Osteocyte (in vitro differentiated cells): ENCODE measurements around the gene PLXNA2. TPM values are rescaled to one million over a fixed set of nuclear protein-coding genes. Genes with fewer than 3 reads are reported as not detected.

Experiments
- DNase-seq: peaks from one replicate; pipeline ENCODE4 v3.0.0; 2021; ENCODE audit warnings: mixed read lengths; ENCODE audit not compliant: unreplicated experiment; ENCODE audit errors: extremely low spot score
- H3K27ac Mint-ChIP-seq: one replicate; pipeline ENCODE4 v1.8.0; 2021; ENCODE audit warnings: mild to moderate bottlenecking, mixed read lengths; ENCODE audit not compliant: unreplicated experiment
- H3K27me3 Mint-ChIP-seq: one replicate; pipeline ENCODE4 v1.8.0; 2021; ENCODE audit warnings: mixed read lengths; ENCODE audit not compliant: unreplicated experiment
- H3K36me3 Mint-ChIP-seq: one replicate; pipeline ENCODE4 v1.8.0; 2021; ENCODE audit warnings: mixed read lengths; ENCODE audit not compliant: unreplicated experiment
- H3K4me1 Mint-ChIP-seq: one replicate; pipeline ENCODE4 v1.8.0; 2021; ENCODE audit warnings: mixed read lengths; ENCODE audit not compliant: unreplicated experiment
- H3K4me3 Mint-ChIP-seq: one replicate; pipeline ENCODE4 v1.8.0; 2021; ENCODE audit warnings: mild to moderate bottlenecking, moderate library complexity, mixed read lengths; ENCODE audit not compliant: unreplicated experiment
- H3K9me3 Mint-ChIP-seq: one replicate; pipeline ENCODE4 v1.8.0; 2021; ENCODE audit warnings: mixed read lengths; ENCODE audit not compliant: unreplicated experiment
- total RNA-seq: library from RNA; stranded (reverse); gene quantifications from 2 replicates; pipeline ENCODE4 v1.2.1, GENCODE V29; 2021
- TF ChIP-seq, protein P1 (sequence below): fragments of 200-600 bp; sonication (generic); IDR thresholded peaks from 2 replicates; pipeline ENCODE4 v1.5.0; 2021; ENCODE audit warnings: antibody characterized with exemption, mild to moderate bottlenecking, moderate library complexity

Gene PLXNA2
- total RNA-seq, 1 donor from 2014 or later, result 19.5 TPM

DNA sequence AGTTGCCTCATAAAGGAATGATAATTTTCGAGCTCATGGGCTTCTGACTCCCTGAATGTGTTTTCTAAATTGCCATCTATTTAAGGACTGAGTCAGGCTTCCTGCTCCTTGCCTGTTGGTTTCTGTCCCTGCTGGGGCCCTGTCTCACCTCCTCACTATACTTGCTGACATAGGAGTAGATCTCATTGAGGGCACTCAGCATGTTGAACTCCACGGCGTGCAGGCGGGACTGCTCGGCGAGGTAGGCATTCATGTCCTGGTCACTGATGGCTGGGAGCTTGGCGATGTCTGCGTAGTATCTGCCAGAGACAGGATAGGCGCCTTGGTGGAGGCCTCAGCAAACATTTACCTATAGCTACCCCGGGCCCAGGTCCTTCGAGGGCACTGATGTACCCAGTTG lies 216.3 kb downstream of the PLXNA2 start:
- H3K27me3 Mint-ChIP-seq, result no peaks in the 10 kb centered on the region
- no peak overlapping the region for H3K4me3 Mint-ChIP-seq
- no peaks in the 10 kb centered on the region for H3K9me3 Mint-ChIP-seq
- H3K27ac Mint-ChIP-seq, result no peak overlapping the region
- H3K36me3 Mint-ChIP-seq, result peaks cover 11% of the 10 kb centered on the region
- peaks cover 26% of the 10 kb centered on the region for H3K4me1 Mint-ChIP-seq
- no peak for DNase-seq
- TF ChIP-seq, protein P1, sequence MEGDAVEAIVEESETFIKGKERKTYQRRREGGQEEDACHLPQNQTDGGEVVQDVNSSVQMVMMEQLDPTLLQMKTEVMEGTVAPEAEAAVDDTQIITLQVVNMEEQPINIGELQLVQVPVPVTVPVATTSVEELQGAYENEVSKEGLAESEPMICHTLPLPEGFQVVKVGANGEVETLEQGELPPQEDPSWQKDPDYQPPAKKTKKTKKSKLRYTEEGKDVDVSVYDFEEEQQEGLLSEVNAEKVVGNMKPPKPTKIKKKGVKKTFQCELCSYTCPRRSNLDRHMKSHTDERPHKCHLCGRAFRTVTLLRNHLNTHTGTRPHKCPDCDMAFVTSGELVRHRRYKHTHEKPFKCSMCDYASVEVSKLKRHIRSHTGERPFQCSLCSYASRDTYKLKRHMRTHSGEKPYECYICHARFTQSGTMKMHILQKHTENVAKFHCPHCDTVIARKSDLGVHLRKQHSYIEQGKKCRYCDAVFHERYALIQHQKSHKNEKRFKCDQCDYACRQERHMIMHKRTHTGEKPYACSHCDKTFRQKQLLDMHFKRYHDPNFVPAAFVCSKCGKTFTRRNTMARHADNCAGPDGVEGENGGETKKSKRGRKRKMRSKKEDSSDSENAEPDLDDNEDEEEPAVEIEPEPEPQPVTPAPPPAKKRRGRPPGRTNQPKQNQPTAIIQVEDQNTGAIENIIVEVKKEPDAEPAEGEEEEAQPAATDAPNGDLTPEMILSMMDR, result no peak

DNA sequence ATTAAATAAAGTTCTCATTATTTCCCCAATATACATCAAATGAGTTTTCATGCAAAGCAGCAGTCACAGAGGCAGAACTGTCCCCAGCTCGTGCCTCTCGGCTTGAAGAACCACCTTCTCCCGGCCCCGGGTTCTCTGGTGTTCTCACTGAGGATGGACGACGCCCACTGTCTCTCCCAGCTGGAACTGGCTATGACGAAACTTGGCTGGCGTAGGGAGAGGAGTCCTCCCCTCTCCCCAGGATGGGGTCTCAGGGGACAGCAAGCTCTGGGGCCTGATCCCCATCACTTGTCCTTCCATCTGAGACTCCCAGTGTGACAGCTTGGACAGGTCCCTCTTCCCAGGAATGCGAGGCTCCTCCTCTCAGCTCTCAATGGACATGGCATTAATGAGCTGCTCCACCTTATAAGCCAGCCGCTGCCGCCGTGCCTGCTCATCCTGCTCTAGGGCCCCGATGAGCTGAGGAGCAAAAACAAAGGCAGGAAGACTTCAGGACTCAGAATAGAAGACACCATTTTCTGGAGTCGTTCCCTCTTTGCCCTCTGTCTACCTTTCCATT lies 217.2 kb downstream of the PLXNA2 start:
- H3K27ac Mint-ChIP-seq, result no peak overlapping the region
- TF ChIP-seq, protein P1, result no peak
- H3K4me1 Mint-ChIP-seq, result peaks cover 28% of the 10 kb centered on the region
- H3K9me3 Mint-ChIP-seq, result no peaks in the 10 kb centered on the region
- DNase-seq, result no peak
- H3K4me3 Mint-ChIP-seq, result no peak overlapping the region
- peaks cover 9% of the 10 kb centered on the region for H3K36me3 Mint-ChIP-seq
- H3K27me3 Mint-ChIP-seq, result no peaks in the 10 kb centered on the region

DNA sequence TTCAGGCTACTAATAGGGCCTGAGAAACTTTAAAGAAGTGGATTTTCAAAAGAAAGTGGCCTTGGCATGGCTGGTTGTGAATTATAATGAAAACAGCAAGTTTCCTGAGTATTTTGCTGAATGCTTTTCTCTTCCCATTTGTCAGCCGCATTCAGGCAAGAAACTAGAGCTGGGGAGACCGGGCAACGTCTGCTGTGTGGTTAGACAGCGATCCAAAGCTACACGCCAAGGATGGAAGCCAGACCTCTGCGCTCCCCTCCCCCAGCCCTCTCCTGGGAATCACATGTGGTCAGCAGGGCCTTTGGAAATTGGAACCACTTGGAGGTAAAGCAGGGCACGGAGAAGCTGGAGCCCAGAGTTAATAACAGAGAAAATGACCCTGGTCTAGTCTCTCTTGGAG lies 219.2 kb downstream of the PLXNA2 start:
- DNase-seq, result no peak
- no peaks in the 10 kb centered on the region for H3K9me3 Mint-ChIP-seq

DNA sequence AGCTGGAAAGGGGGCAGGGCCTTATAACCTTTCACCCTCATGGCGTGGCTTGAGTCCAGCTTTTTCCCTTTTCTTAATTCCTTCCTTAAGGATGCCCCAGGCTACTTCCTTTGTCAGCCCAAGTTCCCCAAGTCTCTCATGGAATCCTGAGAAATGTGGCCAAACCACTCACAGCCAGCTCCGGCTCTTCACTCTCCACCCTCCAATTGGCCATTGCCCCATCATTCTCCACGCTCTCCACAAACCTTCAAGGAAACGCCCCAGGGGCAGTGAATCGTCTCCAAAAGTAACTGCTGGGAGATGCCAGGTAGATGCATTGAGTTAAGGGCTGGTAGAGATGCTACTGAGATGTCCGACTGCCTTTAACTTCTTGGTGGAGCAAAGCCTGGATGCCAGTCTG lies 219.8 kb downstream of the PLXNA2 start:
- H3K9me3 Mint-ChIP-seq, result no peaks in the 10 kb centered on the region
- no peaks in the 10 kb centered on the region for H3K27me3 Mint-ChIP-seq
- peaks cover 10% of the 10 kb centered on the region for H3K4me1 Mint-ChIP-seq
- no peak overlapping the region for H3K4me3 Mint-ChIP-seq
- H3K27ac Mint-ChIP-seq, result no peak overlapping the region
- TF ChIP-seq, protein P1, result no peak
- no peak for DNase-seq
- peaks cover 9% of the 10 kb centered on the region for H3K36me3 Mint-ChIP-seq

More for the DNA sequence above, 219.2 kb downstream of the PLXNA2 start:
- H3K4me3 Mint-ChIP-seq, result no peak overlapping the region
- H3K27me3 Mint-ChIP-seq, result no peaks in the 10 kb centered on the region
- TF ChIP-seq, protein P1, result no peak
- peaks cover 9% of the 10 kb centered on the region for H3K36me3 Mint-ChIP-seq
- H3K27ac Mint-ChIP-seq, result no peak overlapping the region
- H3K4me1 Mint-ChIP-seq, result peaks cover 16% of the 10 kb centered on the region

DNA sequence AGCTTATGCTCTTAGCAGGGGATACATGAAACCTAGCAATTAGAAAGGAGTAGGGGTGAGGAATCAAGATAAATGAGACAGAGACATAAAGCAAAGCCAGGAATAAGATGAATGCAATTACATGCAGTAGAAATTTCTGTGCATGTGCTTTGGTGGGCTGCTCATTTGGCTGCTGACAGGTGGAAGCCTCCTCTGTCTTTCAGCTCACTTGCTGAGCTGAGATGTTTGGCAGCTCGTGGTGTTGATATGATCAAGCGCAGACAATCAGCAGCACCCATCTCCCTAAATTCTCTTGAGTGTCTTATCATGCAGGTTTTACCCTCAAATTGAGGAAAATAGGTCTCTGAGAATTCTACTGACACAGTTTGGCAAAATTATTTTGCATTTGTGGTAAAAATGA lies 224.9 kb downstream of the PLXNA2 start:
- DNase-seq, result no peak
- Mint-ChIP-seq H3K9me3 (no peaks in the 10 kb centered on the region), H3K36me3 (no peaks in the 10 kb centered on the region), H3K4me3 (no peak overlapping the region), H3K27me3 (peaks cover 2% of the 10 kb centered on the region), H3K4me1 (peaks cover 5% of the 10 kb centered on the region), H3K27ac (no peak overlapping the region)
- TF ChIP-seq, protein P1, result no peak
